CD4-positive, alpha-beta T cell treated with Interferon gamma for 1 hour (primary cell): ENCODE data around the gene ARHGAP19.

Experiments
- DNase-seq: peaks from one replicate; pipeline ENCODE4 v3.0.0-alpha.2; 2020

Gene ARHGAP19

GRCh38 chr10:97190450-97190849 is 102.0 kb downstream of the ARHGAP19 start:
- no peak for DNase-seq

- DNase-seq: no peak
Observed at GRCh38 chr10:97188261-97188711, 104.2 kb downstream of the ARHGAP19 start.

- DNase-seq: no peak
Observed at GRCh38 chr10:97186911-97187310, 105.5 kb downstream of the ARHGAP19 start.

- DNase-seq: no peak
Observed at GRCh38 chr10:97185326-97186058, 106.9 kb downstream of the ARHGAP19 start, which contains the start of gene SLIT1. TSS of gene SLIT1 (minus strand) at chr10:97185959. CDS start at chr10:97185674, 285 bp downstream.

- DNase-seq: no peak
Observed at GRCh38 chr10:97184971-97185325, 107.5 kb downstream of the ARHGAP19 start.

- no peak for DNase-seq
Observed at GRCh38 chr10:97183314-97183713, 109.1 kb downstream of the ARHGAP19 start.

- no peak for DNase-seq
Observed at GRCh38 chr10:97182288-97182990, 110.0 kb downstream of the ARHGAP19 start.

GRCh38 chr10:97180986-97181385 is 111.5 kb downstream of the ARHGAP19 start:
- no peak for DNase-seq

GRCh38 chr10:97180363-97180755 is 112.1 kb downstream of the ARHGAP19 start:
- no peak for DNase-seq

GRCh38 chr10:97179731-97180362 is 112.6 kb downstream of the ARHGAP19 start:
- DNase-seq: no peak

- DNase-seq: no peak
Observed at GRCh38 chr10:97179311-97179710, 113.1 kb downstream of the ARHGAP19 start.

GRCh38 chr10:97178074-97178473 is 114.4 kb downstream of the ARHGAP19 start:
- no peak for DNase-seq

- no peak for DNase-seq
Observed at GRCh38 chr10:97176226-97176625, 116.2 kb downstream of the ARHGAP19 start.

- no peak for DNase-seq
Observed at GRCh38 chr10:97175586-97175985, 116.9 kb downstream of the ARHGAP19 start.

GRCh38 chr10:97174941-97175340 is 117.5 kb downstream of the ARHGAP19 start:
- DNase-seq: no peak

- DNase-seq: no peak
Observed at GRCh38 chr10:97174276-97174775, 118.1 kb downstream of the ARHGAP19 start.

- DNase-seq: no peak
Observed at GRCh38 chr10:97173036-97173435, 119.4 kb downstream of the ARHGAP19 start.
